Measurements from ENCODE around the gene LHX4.

LHX4 gene

GRCh38 chr1:180257486-180257885, 27.4 kb downstream of the LHX4 start:
- DNase-seq (ENCODE audit: low spot score), result no peak

GRCh38 chr1:180258290-180258689, 28.2 kb downstream of the LHX4 start:
- DNase-seq (ENCODE audit: low spot score), result no peak

GRCh38 chr1:180258935-180259334, 28.9 kb downstream of the LHX4 start:
- DNase-seq (ENCODE audit: low spot score), result no peak

GRCh38 chr1:180259431-180260338, 29.6 kb downstream of the LHX4 start:
- DNase-seq (ENCODE audit: low spot score), result no peak

- DNase-seq (ENCODE audit: low spot score), result no peak
Observed at GRCh38 chr1:180260541-180260940, 30.5 kb downstream of the LHX4 start.

- DNase-seq (ENCODE audit: low spot score), result no peak
Observed at GRCh38 chr1:180261030-180261429, 31.0 kb downstream of the LHX4 start.

- DNase-seq (ENCODE audit: low spot score), result no peak
Observed at GRCh38 chr1:180261524-180262155, 31.6 kb downstream of the LHX4 start.

- no peak for DNase-seq (ENCODE audit: low spot score)
Observed at GRCh38 chr1:180262628-180263488, 32.8 kb downstream of the LHX4 start.

- DNase-seq (ENCODE audit: low spot score), result no peak
Observed at GRCh38 chr1:180264595-180264994, 34.5 kb downstream of the LHX4 start.

GRCh38 chr1:180265201-180265600, 35.1 kb downstream of the LHX4 start:
- no peak for DNase-seq (ENCODE audit: low spot score)

- DNase-seq (ENCODE audit: low spot score), result no peak
Observed at GRCh38 chr1:180265871-180266270, 35.8 kb downstream of the LHX4 start.

GRCh38 chr1:180266275-180267210, 36.5 kb downstream of the LHX4 start:
- no peak for DNase-seq (ENCODE audit: low spot score)

- DNase-seq (ENCODE audit: low spot score), result no peak
Observed at GRCh38 chr1:180267211-180267561, 37.1 kb downstream of the LHX4 start.

- DNase-seq (ENCODE audit: low spot score), result no peak
Observed at GRCh38 chr1:180267761-180268555, 37.9 kb downstream of the LHX4 start.

GRCh38 chr1:180268556-180269075, 38.6 kb downstream of the LHX4 start:
- no peak for DNase-seq (ENCODE audit: low spot score)

- no peak for DNase-seq (ENCODE audit: low spot score)
Observed at GRCh38 chr1:180269645-180270529, 39.8 kb downstream of the LHX4 start.

GRCh38 chr1:180270530-180271271, 40.6 kb downstream of the LHX4 start:
- DNase-seq (ENCODE audit: low spot score), result no peak
